A549 (cell line): Measurements from ENCODE around the gene RAD51B. TPM values are rescaled to one million over a fixed set of nuclear protein-coding genes. Genes with fewer than 3 reads are reported as not detected.

ENCODE experiments used
- ATAC-seq, 2 experiments: fragments of 200-7000 bp in 1 of 2; fragments of >200 bp in 1 of 2; cut with Nextera tagmentation in 1 of 2; cut with Tn5 transposase in 1 of 2; 3 replicates each; pipeline versions ENCODE4 v1.8.0 to v1.9.1; 2018 to 2020; ENCODE audit warnings: mild to moderate bottlenecking in 1 of 2, moderate library complexity in 1 of 2
- CTCF ChIA-PET: fragments of 300-600 bp; sonication (Branson Sonifier 250); formaldehyde crosslinking; extraction: SDS; loops from one replicate; lab custom pipeline; 2021; ENCODE audit warnings: antibody characterized with exemption, inconsistent platforms; lab: Yijun Ruan, JAX
- POLR2A ChIA-PET: fragments of 350-600 bp; formaldehyde crosslinking; extraction: SDS; loops from one replicate; lab custom pipeline; 2021; ENCODE audit warnings: antibody characterized with exemption, inconsistent platforms; lab: Yijun Ruan, JAX
- DNase-seq, 2 experiments: peaks; one replicate each; pipeline versions ENCODE4 v3.0.0 to v3.0.0-alpha.2; 2011 to 2016; ENCODE audit warnings: low read depth in 1 of 2, low spot score in 1 of 2
- FAIRE-seq: peaks from 2 replicates; lab custom pipeline; 2011; peaks lifted over from hg19 to GRCh38; lab: Jason Lieb, UNC
- H3K27ac ChIP-seq, 2 experiments: fragments of >200 bp; sonication (Bioruptor Twin); formaldehyde crosslinking; 3 replicates each; pipeline ENCODE4 v1.5.1; 2016 to 2017
- H3K4me1 ChIP-seq: fragments of >200 bp; sonication (Bioruptor Twin); formaldehyde crosslinking; 3 replicates; pipeline ENCODE4 v1.6.1; 2016
- H3K4me2 ChIP-seq: fragments of >200 bp; sonication (Bioruptor Twin); formaldehyde crosslinking; 3 replicates; pipeline ENCODE4 v1.6.1; 2016
- H3K4me3 ChIP-seq: fragments of >200 bp; sonication (Bioruptor Twin); formaldehyde crosslinking; 3 replicates; pipeline ENCODE4 v1.5.1; 2016
- H3K9me3 ChIP-seq: fragments of >200 bp; sonication (Bioruptor Twin); formaldehyde crosslinking; 3 replicates; pipeline ENCODE4 v1.6.1; 2016
- ATOH8 ChIP-seq: fragments of 250-450 bp; sonication (Bioruptor Pico); IDR thresholded peaks from 2 replicates; pipeline ENCODE4 v1.5.0; 2020; ENCODE audit warnings: low read depth, mild to moderate bottlenecking, moderate library complexity
- BCL3 ChIP-seq: fragments of >200 bp; sonication (Bioruptor Twin); formaldehyde crosslinking; IDR thresholded peaks from 3 replicates; pipeline ENCODE4 v1.6.1; 2016
- CTCF ChIP-seq: fragments of >200 bp; sonication (Bioruptor Twin); formaldehyde crosslinking; IDR thresholded peaks from 3 replicates; pipeline ENCODE4 v1.5.1; 2016
- E2F6 ChIP-seq: IDR thresholded peaks from 2 replicates; pipeline ENCODE4 v1.6.1; 2012; ENCODE audit warnings: low read depth, borderline replicate concordance
- EHF ChIP-seq: fragments of 250-450 bp; sonication (Bioruptor Pico); IDR thresholded peaks from 2 replicates; pipeline ENCODE4 v1.5.0; 2020; ENCODE audit warnings: mild to moderate bottlenecking
- ELK1 ChIP-seq: fragments of 150-350 bp; IDR thresholded peaks from 2 replicates; pipeline ENCODE4 v1.6.1; 2014; ENCODE audit warnings: low read depth, mild to moderate bottlenecking, low read length
- FOSB ChIP-seq: fragments of 250-450 bp; sonication (Bioruptor Pico); IDR thresholded peaks from 2 replicates; pipeline ENCODE4 v1.5.0; 2020; ENCODE audit warnings: mild to moderate bottlenecking, moderate library complexity
- FOXS1 ChIP-seq: fragments of 250-450 bp; sonication (Bioruptor Pico); IDR thresholded peaks from 2 replicates; pipeline ENCODE4 v1.5.0; 2020; ENCODE audit warnings: mild to moderate bottlenecking, moderate library complexity
- GATA3 ChIP-seq: IDR thresholded peaks from 2 replicates; pipeline ENCODE4 v1.6.1; 2012; ENCODE audit warnings: borderline replicate concordance
- HOXA7 ChIP-seq: fragments of 250-450 bp; sonication (Bioruptor Pico); IDR thresholded peaks from 2 replicates; pipeline ENCODE4 v1.5.0; 2020; ENCODE audit warnings: mild to moderate bottlenecking, moderate library complexity
- JUN ChIP-seq, 2 experiments: fragments of >200 bp; sonication (Bioruptor Twin); formaldehyde crosslinking; IDR thresholded peaks; 2 replicates in 1 of 2; 3 replicates in 1 of 2; pipeline ENCODE4 v1.6.1; 2016 to 2017
- KDM1A ChIP-seq: fragments of 200-600 bp; sonication (generic); IDR thresholded peaks from 2 replicates; pipeline ENCODE4 v1.6.1; 2016; ENCODE audit warnings: low read depth, mild to moderate bottlenecking
- KDM5A ChIP-seq: fragments of 200-600 bp; sonication (generic); IDR thresholded peaks from 2 replicates; pipeline ENCODE4 v1.6.1; 2016; ENCODE audit warnings: antibody characterized with exemption, mild to moderate bottlenecking
- MAFK ChIP-seq: fragments of 450-650 bp; IDR thresholded peaks from 2 replicates; pipeline ENCODE4 v1.6.1; 2014; ENCODE audit not compliant: partially characterized antibody
- POLR2AphosphoS2 ChIP-seq: conservative IDR thresholded peaks from 2 replicates; pipeline ENCODE4 v1.6.1; 2012; ENCODE audit warnings: low read length, improper control_type of control experiment, inconsistent platforms
- RAD21 ChIP-seq, 2 experiments: fragments of >200 bp in 1 of 2; sonication (Bioruptor Twin) in 1 of 2; formaldehyde crosslinking in 1 of 2; IDR thresholded peaks in 1 of 2; conservative IDR thresholded peaks in 1 of 2; 2 replicates in 1 of 2; 3 replicates in 1 of 2; pipeline ENCODE4 v1.6.1; 2012 to 2018; ENCODE audit warnings: inconsistent platforms in 1 of 2
- RARB ChIP-seq: fragments of 250-450 bp; sonication (Bioruptor Pico); IDR thresholded peaks from 2 replicates; pipeline ENCODE4 v1.8.0; 2021; ENCODE audit warnings: mild to moderate bottlenecking, moderate library complexity
- RNF2 ChIP-seq: fragments of 200-600 bp; sonication (generic); IDR thresholded peaks from 2 replicates; pipeline ENCODE4 v1.6.1; 2016; ENCODE audit warnings: low read depth, mild to moderate bottlenecking, antibody characterized with exemption, moderate library complexity, borderline replicate concordance
- USF2 ChIP-seq: fragments of 450-650 bp; IDR thresholded peaks from 2 replicates; pipeline ENCODE4 v1.6.1; 2014; ENCODE audit warnings: antibody characterized with exemption
- ZSCAN20 ChIP-seq: fragments of 250-450 bp; sonication (Bioruptor Pico); IDR thresholded peaks from 2 replicates; pipeline ENCODE4 v1.8.0; 2022; ENCODE audit warnings: mild to moderate bottlenecking, moderate library complexity
- WGBS: methylation state at CpG from one replicate; pipeline ENCODE4 v1.1.6; 2017; ENCODE audit errors: missing lambda C conversion rate; 5-methylcytosine and 5-hydroxymethylcytosine counted together
- polyA plus RNA-seq, 4 experiments: library from polyadenylated mRNA; depleted of rRNA in 3 of 4; stranded (reverse); fragments of >200 nt; fragmentation: RNase III in 1 of 4; extraction: RNeasy Plus Mini Kit Qiagen cat#74134 plus additional on column Dnase treatment in 1 of 4; gene quantifications; 2 replicates in 3 of 4; 3 replicates in 1 of 4; pipeline ENCODE4 v1.2.3, GENCODE V29; 2011 to 2017

RAD51B gene
- polyA plus RNA-seq, 2 of the 4 experiments (the other 2 are of a cell fraction), result 7.2 to 10.8 TPM

- H3K4me2 ChIP-seq, result peak overlapping the region; percentile 81
- DNase-seq (no peak), ATAC-seq (no peak), FAIRE-seq (peak; percentile 78)
- H3K4me1 ChIP-seq, result peaks cover 51% of the 10 kb centered on the region
- 84% methylated on average over 3 of the region's 3 CpGs for WGBS
- POLR2A ChIA-PET, result interaction anchor here (0.9 kb wide), 1 partner anchor 90 kb away, joined by 3 read pairs; no protein-coding TSS in a partner anchor
- H3K4me3 ChIP-seq, result no peak overlapping the region
- 0 out of 3 replicates have a peak, but pooled peaks have one; percentile 5 for TF ChIP-seq BCL3
- TF ChIP-seq CTCF, result no peak
- TF ChIP-seq FOXS1, result no peak
- no peak for TF ChIP-seq E2F6
- TF ChIP-seq RNF2, result no peak
- TF ChIP-seq KDM1A, result no peak
- TF ChIP-seq EHF (CRISPR knock-in tag), result no peak
- CTCF ChIA-PET, result interaction anchor here (0.8 to 1.6 kb wide), 3 partner anchors 12 to 360 kb away, joined by 3 to 4 read pairs (median 3); no protein-coding TSS in a partner anchor
- peaks cover 37% of the 10 kb centered on the region for H3K9me3 ChIP-seq
- H3K27ac ChIP-seq, result peak overlapping the region; percentile 95 to 96
These were observed 410.8 kb downstream of the RAD51B start for GRCh38 chr14:68230202-68230949.

GRCh38 chr14:68230950-68231717, 411.6 kb downstream of the RAD51B start:
- FAIRE-seq (peak; percentile 13), DNase-seq (peak in 1 of 2 experiments; percentile 59), ATAC-seq (no peak)
- peaks cover 51% of the 10 kb centered on the region for H3K4me1 ChIP-seq
- H3K4me2 ChIP-seq, result peak overlapping the region; percentile 81
- ChIA-PET CTCF (interaction anchor here (0.8 to 1.8 kb wide), 7 partner anchors 11 to 359 kb away, joined by 3 to 8 read pairs (median 3); no protein-coding TSS in a partner anchor), POLR2A (interaction anchor here (0.5 kb wide), 1 partner anchor 287 kb away, joined by 4 read pairs; no protein-coding TSS in a partner anchor)
- peak overlapping the region; percentile 95 to 96 for H3K27ac ChIP-seq
- H3K9me3 ChIP-seq, result peaks cover 36% of the 10 kb centered on the region
- no peak overlapping the region for H3K4me3 ChIP-seq
- WGBS, result 4% methylated on average over 2 of the region's 2 CpGs
- no peak; the same call in 1 of the 2 replicates for TF ChIP-seq HOXA7
- no peak for TF ChIP-seq FOSB (CRISPR knock-in tag)
- TF ChIP-seq ZSCAN20 (CRISPR knock-in tag), result no peak
- TF ChIP-seq KDM5A, result no peak
- 0 out of 2 replicates have a peak, but pooled peaks have one; percentile 32 for TF ChIP-seq ATOH8 (CRISPR knock-in tag)
- TF ChIP-seq RAD21 (conservative IDR thresholded peaks at IDR 0.05 in 1 of 2, IDR thresholded peaks at IDR 0.05 in 1 of 2), result 0 out of 5 replicates have a peak, but pooled peaks of 1 of the 2 experiments have one; percentile 2
- no peak for TF ChIP-seq POLR2AphosphoS2
- TF ChIP-seq MAFK, result no peak
- TF ChIP-seq GATA3, result peak; percentile 78; the same call in 1 of the 2 replicates
- 0 out of 3 replicates have a peak, but pooled peaks have one; percentile 6 for TF ChIP-seq BCL3
- TF ChIP-seq FOXS1, result no peak
- TF ChIP-seq JUN (IDR thresholded peaks at IDR 0.05), result no peak
- no peak; the same call in 1 of the 2 replicates for TF ChIP-seq EHF (CRISPR knock-in tag)
- 0 out of 2 replicates have a peak, but pooled peaks have one; percentile 36 for TF ChIP-seq RARB (CRISPR knock-in tag)
- TF ChIP-seq ELK1, result no peak
- TF ChIP-seq USF2, result no peak
